Measurements from ENCODE around the gene ENOX1.
"Not testable (repeated sequence)": the region's sequence is repeated elsewhere in the genome, so short reads cannot be mapped to it uniquely, and the experiment has no call there.

ENOX1 gene

DNA sequence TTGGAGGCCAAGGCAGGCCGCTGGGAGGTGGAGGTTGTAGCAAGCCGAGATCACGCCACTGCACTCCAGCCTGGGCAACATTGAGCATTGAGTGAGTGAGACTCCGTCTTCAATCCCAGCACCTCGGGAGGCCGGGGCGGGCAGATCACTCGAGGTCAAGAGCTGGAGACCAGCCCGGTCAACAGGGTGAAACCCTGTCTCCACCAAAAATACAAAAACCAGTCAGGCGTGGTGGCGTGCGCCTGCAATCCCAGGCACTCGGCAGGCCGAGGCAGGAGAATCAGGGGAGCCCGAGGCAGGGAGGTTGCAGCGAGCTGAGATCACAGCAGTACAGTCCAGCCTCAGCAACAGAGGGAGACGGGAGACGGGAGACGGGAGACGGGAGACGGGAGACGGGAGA, 369.9 kb downstream of the ENOX1 start:
- DNase-seq, result not testable (repeated sequence)

GRCh38 chr13:43416408-43416807, 370.4 kb downstream of the ENOX1 start:
- DNase-seq, result not testable (repeated sequence)

- not testable (repeated sequence) for DNase-seq
These were observed 370.8 kb downstream of the ENOX1 start for GRCh38 chr13:43415903-43416391.

- DNase-seq, result no peak
These were observed 372.7 kb downstream of the ENOX1 start for GRCh38 chr13:43414111-43414510.

DNA sequence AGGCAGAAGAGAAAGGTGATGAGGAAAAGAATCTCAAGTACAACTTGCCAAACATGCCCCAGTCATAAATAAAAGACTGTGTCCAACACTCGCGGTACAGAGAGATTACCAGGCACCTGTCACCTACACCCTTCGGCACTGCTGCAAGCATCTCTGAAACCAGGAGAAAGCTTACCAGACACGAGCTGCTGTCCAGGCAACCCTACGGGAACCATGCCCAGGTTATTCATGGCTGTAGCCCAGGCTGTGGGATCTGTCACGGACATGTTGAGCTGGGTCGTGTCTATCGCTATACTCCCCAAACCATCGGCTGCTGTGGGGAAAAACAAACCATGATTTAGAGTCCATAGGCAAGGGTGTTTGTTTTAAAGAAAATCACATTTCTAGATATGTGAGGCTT, 375.0 kb downstream of the ENOX1 start:
- no peak for DNase-seq

- no peak for DNase-seq
These were observed 375.6 kb downstream of the ENOX1 start for GRCh38 chr13:43411211-43411610.

GRCh38 chr13:43408274-43408673, 378.5 kb downstream of the ENOX1 start:
- DNase-seq, result no peak

DNA sequence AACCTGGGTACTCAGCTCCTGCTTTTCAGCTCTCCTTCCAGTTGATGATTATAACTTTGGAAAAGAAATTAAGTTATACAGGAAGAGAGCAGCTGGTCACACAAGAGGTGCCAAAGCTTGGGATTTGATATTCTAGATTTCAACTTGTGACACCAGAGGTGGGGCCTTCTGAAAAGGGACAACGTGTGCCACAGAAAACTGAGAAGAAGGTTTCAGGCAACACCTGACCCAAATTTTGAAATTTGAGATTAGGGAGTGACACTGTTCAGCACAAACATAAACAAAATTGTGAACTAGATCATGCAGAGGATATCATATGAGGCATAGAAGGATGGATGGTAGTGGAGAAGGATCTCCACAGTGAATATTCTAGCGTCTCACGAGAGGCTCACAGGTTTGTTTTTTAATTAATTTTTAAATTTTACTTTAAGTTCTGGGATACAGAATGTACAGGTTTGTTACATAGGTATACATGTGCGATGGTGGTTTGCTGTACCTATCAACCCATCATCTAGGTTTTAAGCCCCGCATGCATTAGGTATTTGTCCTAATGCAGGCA, 379.7 kb downstream of the ENOX1 start:
- no peak for DNase-seq

DNA sequence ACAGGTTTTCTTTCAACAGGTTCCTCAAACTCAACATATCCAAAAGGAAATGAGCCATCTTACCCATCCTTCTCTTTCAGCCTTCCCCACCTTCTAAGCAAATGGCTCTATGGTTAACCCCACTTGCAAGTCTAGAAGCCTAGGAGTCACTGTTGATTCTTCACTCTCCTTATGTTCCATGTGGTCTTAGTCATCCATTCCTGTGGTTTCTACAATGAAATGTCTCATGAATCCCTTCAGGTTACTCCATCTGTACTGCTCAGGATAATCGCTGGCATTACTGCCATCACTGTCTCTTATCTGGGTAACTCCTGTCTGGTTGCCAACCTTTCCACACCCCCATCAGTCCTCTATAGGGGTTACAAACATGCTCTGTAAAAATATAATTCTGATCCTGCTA, 381.3 kb downstream of the ENOX1 start:
- DNase-seq, result no peak

DNA sequence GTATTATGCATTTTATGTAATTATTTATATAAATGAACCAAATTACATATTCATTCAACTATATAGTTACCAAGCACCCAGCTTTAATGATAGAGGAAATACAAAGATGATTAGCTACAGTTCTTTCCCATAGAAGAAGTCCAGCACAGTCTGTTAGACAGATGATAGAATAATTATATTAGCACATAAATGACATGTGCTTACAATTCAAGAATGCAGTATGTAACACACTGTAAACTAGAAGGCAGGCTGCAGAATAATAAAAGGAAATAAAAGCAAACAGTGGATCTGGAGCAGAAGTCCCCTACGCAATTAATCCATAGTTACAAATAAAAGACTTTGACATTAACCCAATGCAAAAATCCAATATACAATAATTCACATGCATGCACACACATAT, 384.4 kb downstream of the ENOX1 start:
- no peak for DNase-seq

DNA sequence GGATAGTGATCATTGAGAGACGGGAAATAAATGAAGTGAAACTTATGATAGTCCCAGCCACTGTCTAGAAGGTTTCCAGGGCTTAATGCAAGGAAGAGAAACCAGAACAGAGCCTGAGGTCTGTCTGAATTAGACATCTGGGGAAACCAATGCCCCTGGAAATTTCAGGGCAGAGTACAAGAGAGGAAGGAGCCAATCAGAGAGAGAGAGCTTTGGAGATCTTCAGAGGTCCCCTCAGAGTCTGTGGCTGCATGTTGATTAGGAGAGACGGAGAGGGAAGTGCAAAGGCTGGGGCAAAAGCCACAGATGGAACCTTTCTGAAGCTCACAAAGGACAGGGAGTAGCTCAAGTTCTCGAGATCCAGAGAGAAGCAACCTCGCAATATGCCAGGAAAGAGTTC, 385.4 kb downstream of the ENOX1 start:
- DNase-seq, result peak; percentile 59 to 65 (median 60)

GRCh38 chr13:43397111-43397510, 389.7 kb downstream of the ENOX1 start:
- DNase-seq, result no peak

DNA sequence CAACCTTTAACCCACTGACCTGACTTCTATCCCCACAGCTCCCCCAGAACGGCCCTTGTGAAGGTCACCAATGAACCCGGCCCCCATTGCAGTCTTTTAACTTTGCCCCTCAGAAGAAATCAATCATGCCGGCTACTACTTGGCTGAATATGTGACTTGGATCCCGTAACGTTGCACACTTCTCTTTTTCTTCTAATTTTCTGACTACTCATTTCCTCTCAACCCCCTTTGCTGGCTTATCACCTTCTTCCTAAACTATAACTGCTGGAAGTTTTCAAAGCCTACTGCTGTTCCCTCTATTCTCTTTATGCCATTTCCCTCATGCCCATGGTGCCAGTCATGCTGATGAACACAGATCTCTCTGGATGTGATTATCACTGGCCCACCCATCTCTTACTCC, 395.7 kb downstream of the ENOX1 start:
- DNase-seq, result peak; percentile 27 to 43 (median 43)

DNA sequence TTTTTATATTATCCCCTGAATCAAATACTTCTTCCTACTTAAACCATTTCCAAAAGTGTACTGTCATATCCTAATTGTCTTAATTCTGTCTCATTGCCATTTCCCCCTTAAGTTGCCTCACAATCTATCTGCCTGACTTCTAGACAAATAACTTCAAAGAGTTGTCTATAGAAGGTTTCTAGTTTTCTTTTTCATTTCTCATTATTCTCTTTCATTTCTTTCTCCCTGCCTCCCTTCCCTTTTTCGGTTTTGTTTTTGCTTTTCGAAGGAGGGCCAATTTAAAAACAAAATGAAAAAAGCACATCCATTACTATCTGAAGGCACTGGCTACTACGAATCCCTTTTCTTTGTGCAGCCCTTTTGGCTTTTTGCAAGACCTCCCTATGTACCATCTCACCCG, 396.2 kb downstream of the ENOX1 start:
- DNase-seq, result peak; percentile 27 to 56 (median 44)

DNA sequence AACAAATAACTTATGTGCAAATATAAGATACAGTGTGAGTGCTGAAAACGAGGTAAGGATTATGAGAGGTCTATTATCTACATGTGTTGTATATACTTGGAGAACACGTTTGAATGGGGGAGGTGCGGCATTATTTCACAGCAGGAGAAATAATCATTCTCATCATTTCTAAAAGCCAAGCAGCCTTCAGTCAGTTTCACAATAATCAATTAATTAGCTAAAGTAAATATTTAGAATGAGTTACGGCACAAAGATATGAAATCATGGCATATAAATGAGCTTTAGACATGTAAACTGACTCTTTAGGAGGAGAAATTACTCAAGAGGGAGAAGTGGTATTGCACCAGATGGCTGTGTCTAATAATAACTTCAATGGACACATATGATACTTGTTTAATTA, 396.8 kb downstream of the ENOX1 start:
- DNase-seq, result peak; percentile 20 to 54 (median 50)

DNA sequence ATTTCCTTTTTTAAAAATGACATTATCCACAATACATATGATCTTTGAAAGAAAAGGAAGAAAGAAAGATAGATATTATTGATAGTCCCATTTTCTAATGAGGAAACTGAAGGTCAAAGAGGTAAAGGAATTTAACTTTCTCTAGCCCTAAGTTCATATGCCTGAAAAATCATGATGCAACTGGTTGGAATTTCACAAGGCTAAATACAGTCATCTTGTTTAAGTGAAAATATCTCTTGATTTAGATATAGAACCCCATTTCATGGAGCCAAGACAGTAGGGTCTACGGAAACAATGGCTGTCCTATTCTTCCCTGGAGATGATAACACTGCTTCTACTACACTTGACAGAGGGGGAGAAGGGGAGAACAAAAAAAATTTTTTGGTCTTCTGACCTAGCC, 397.2 kb downstream of the ENOX1 start:
- DNase-seq, result peak; percentile 26 to 60 (median 51)

GRCh38 chr13:43388282-43389034, 398.3 kb downstream of the ENOX1 start:
- DNase-seq, result no peak

- DNase-seq, result no peak
These were observed 398.9 kb downstream of the ENOX1 start for GRCh38 chr13:43387880-43388279.

DNA sequence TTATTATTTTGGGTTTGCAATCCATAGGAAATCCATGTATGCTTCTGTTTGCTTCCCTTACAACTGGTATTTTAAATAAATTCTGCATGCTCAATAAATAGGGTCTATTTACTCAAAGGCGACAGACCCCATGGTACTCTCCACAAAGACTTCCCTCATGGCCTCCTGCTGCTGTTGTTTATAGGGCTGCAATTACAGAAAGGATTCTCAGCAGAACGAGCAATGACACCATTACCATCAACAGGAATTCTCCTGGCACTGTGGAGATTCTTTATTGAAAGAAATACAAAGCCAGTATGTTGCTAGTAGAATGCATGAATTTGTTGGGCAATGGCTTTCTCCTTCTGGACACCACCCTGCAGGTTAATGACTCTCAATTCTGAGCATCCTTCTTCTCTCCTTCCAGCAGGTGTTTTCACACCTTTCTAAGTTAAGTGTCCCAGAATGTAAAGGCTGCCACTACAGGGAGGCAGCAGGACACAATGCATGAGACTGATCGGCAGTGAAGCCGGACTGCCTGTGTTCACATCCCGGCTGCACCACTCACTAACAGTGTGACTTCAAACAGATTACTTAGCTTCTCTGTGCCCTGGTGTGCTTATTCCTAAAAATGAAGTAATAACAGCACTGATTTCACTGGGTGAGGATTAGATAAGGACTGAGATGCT, 403.1 kb downstream of the ENOX1 start:
- DNase-seq, result no peak

DNA sequence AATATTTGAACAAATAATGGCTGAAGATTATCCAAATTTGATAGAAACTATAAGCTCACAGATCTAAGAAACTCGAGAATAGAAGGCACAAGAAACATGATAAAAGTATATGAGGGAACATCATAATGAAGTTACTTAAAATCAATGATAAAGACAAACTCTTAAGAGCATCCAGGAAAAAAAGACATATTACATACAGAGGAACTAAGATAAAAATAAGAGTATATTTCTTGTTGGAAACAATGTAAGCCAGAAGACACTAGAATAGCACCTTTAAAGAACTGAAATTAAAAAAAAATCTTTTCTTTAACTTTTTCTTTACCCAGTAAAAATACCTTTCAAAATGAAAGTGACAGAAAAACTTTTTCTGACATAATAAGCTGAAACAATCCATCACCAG, 407.0 kb downstream of the ENOX1 start:
- DNase-seq, result no peak

- peak; percentile 63 to 82 (median 71) for DNase-seq
These were observed 408.8 kb downstream of the ENOX1 start for GRCh38 chr13:43377973-43378372.

DNA sequence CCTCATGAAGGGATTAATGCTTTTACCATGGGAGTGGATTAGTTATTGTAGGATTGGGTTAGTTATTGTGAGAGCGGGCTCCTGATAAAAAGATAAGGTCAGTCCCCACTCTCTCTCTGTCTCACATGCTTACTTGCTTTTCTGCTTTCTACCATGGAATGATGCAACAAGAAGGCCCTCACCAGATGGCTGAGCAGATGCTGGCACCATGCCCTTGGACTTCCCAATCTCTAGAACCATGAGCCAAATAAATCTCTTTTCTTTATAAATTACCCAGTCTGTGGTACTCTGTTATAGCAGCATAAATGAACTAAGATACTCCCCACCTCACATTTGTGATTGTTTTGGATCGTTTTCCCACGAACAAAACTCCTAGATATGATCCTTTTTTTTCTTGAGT, 409.6 kb downstream of the ENOX1 start:
- DNase-seq, result peak in 2 of 3 donors; percentile 31 to 38

DNA sequence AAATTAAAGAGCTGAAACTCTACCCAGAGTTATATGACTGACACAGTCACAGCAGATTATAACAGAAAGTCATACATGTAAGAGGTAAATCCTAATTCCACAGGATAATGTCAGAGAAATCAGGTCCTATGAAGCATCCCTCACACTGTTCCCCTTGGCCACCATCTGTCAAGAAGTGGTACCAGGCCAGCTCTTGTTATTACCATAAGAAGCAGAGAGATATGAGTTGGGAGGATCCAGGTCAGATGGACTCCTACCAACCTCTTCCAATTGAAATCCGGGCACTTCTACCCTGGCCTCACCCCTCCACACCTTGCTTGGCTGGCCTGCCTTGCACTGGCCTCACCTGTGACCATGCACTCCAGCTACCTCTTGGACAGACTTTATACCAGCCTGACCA, 410.2 kb downstream of the ENOX1 start:
- no peak for DNase-seq

All from suppressor macrophage treated with lipopolysaccharide for 1 hour (primary cell).